Right lobe of liver (tissue), 4 donors: ENCODE results near the gene OLIG1.

Source experiments
- POLR2A ChIP-seq: fragments of 450-650 bp; IDR thresholded peaks from one replicate; pipeline ENCODE4 v1.6.1; 2017; ENCODE audit warnings: antibody characterized with exemption, mild to moderate bottlenecking
- TF ChIP-seq, protein P1 (sequence below), 4 donors: fragments of 200-600 bp in 3 of 4; fragments of 450-650 bp in 1 of 4; IDR thresholded peaks; one replicate each; pipeline versions ENCODE4 v1.5.1 to v1.8.0; 2016 to 2022; ENCODE audit warnings: antibody characterized with exemption in 4 of 4, mild to moderate bottlenecking in 2 of 4
- donor health status: DM: no; HTN: no; CAD: no.
- donor health status: DM: no; HTN: no; CAD: no.
- donor health status: DM: no; HTN: yes; CAD: no.

- no peak for TF ChIP-seq POLR2A
- TF ChIP-seq, protein P1, sequence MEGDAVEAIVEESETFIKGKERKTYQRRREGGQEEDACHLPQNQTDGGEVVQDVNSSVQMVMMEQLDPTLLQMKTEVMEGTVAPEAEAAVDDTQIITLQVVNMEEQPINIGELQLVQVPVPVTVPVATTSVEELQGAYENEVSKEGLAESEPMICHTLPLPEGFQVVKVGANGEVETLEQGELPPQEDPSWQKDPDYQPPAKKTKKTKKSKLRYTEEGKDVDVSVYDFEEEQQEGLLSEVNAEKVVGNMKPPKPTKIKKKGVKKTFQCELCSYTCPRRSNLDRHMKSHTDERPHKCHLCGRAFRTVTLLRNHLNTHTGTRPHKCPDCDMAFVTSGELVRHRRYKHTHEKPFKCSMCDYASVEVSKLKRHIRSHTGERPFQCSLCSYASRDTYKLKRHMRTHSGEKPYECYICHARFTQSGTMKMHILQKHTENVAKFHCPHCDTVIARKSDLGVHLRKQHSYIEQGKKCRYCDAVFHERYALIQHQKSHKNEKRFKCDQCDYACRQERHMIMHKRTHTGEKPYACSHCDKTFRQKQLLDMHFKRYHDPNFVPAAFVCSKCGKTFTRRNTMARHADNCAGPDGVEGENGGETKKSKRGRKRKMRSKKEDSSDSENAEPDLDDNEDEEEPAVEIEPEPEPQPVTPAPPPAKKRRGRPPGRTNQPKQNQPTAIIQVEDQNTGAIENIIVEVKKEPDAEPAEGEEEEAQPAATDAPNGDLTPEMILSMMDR (IDR thresholded peaks at IDR 0.05), result no peak
Measured at GRCh38 chr21:33042812-33043211, 27.1 kb upstream of the OLIG1 start.
